KOPT-K1 (cell line): ENCODE measurements around the gene RAB40C.
A peak's percentile ranks its signal among the peaks of the same experiment; 100 is the strongest.

ENCODE experiments used
- H3K27ac ChIP-seq: fragments of 200-600 bp; sonication (generic); 2 replicates; pipeline ENCODE4 v1.5.1; 2016; ENCODE audit warnings: antibody characterized with exemption, mild to moderate bottlenecking, low read depth, low read length; ENCODE audit not compliant: poor library complexity, severe bottlenecking
- H3K36me3 ChIP-seq: fragments of 200-600 bp; sonication (generic); 2 replicates; pipeline ENCODE4 v1.5.1; 2017; ENCODE audit warnings: antibody characterized with exemption, mild to moderate bottlenecking, low read length, moderate library complexity; ENCODE audit not compliant: insufficient read depth
- H3K9me3 ChIP-seq: fragments of 200-600 bp; sonication (generic); 2 replicates; pipeline ENCODE4 v1.5.1; 2017; ENCODE audit warnings: antibody characterized with exemption, low read length, mild to moderate bottlenecking; ENCODE audit not compliant: insufficient read depth, poor library complexity, severe bottlenecking

Gene RAB40C

GRCh38 chr16:632486-633335 lies 42.8 kb downstream of the RAB40C start:
- Histone ChIP-seq H3K9me3 (no peaks in the 10 kb centered on the region), H3K36me3 (peaks cover 16% of the 10 kb centered on the region; the same call in 1 of the 2 replicates), H3K27ac (no peak overlapping the region)

- no peak overlapping the region for H3K27ac ChIP-seq
Observed at GRCh38 chr16:633336-634050, 43.6 kb downstream of the RAB40C start.

GRCh38 chr16:634051-634670 lies 44.3 kb downstream of the RAB40C start:
- Histone ChIP-seq H3K36me3 (peaks cover 16% of the 10 kb centered on the region; the same call in 1 of the 2 replicates), H3K9me3 (no peaks in the 10 kb centered on the region), H3K27ac (no peak overlapping the region)

More at GRCh38 chr16:633336-634050, 43.6 kb downstream of the RAB40C start:
- no peaks in the 10 kb centered on the region for H3K9me3 ChIP-seq
- peaks cover 16% of the 10 kb centered on the region; the same call in 1 of the 2 replicates for H3K36me3 ChIP-seq

- Histone ChIP-seq H3K9me3 (no peaks in the 10 kb centered on the region), H3K36me3 (peaks cover 16% of the 10 kb centered on the region; the same call in 1 of the 2 replicates), H3K27ac (peak overlapping the region; percentile 79)
Observed at GRCh38 chr16:634996-635395, 45.1 kb downstream of the RAB40C start.

GRCh38 chr16:635573-636205 lies 45.8 kb downstream of the RAB40C start:
- Histone ChIP-seq H3K36me3 (peaks cover 16% of the 10 kb centered on the region; the same call in 1 of the 2 replicates), H3K27ac (peak overlapping the region; percentile 79), H3K9me3 (no peaks in the 10 kb centered on the region)

GRCh38 chr16:636206-637080 lies 46.6 kb downstream of the RAB40C start, which contains the start of gene METTL26:
METTL26 (minus strand) TSS chr16:636305; CDS start chr16:636290, 15 bp downstream.
- Histone ChIP-seq H3K27ac (peak within 1 kb of the TSS; percentile 79), H3K9me3 (no peaks in the 10 kb centered on the region), H3K36me3 (peaks cover 16% of the 10 kb centered on the region; the same call in 1 of the 2 replicates)

GRCh38 chr16:637081-638018 lies 47.5 kb downstream of the RAB40C start:
- H3K9me3 ChIP-seq = no peaks in the 10 kb centered on the region
- H3K36me3 ChIP-seq = peaks cover 16% of the 10 kb centered on the region; the same call in 1 of the 2 replicates
- peak overlapping the region; percentile 79 for H3K27ac ChIP-seq

- no peaks in the 10 kb centered on the region for H3K9me3 ChIP-seq
- peaks cover 16% of the 10 kb centered on the region; the same call in 1 of the 2 replicates for H3K36me3 ChIP-seq
- no peak overlapping the region for H3K27ac ChIP-seq
Observed at GRCh38 chr16:638034-638543, 48.2 kb downstream of the RAB40C start.

- Histone ChIP-seq H3K9me3 (no peaks in the 10 kb centered on the region), H3K36me3 (peaks cover 11% of the 10 kb centered on the region; the same call in 1 of the 2 replicates), H3K27ac (no peak overlapping the region)
Observed at GRCh38 chr16:638836-639235, 49.0 kb downstream of the RAB40C start.

GRCh38 chr16:640614-641013 lies 50.7 kb downstream of the RAB40C start:
- no peaks in the 10 kb centered on the region for H3K9me3 ChIP-seq
- H3K36me3 ChIP-seq = no peaks in the 10 kb centered on the region
- no peak overlapping the region for H3K27ac ChIP-seq

GRCh38 chr16:641326-642188 lies 51.7 kb downstream of the RAB40C start, which contains the start of gene MCRIP2:
MCRIP2 (plus strand) TSS chr16:641828; CDS start chr16:641992, 164 bp downstream.
- Histone ChIP-seq H3K36me3 (no peaks in the 10 kb centered on the region), H3K9me3 (no peaks in the 10 kb centered on the region), H3K27ac (no peak within 1 kb of the TSS)
